ENCODE data around the gene MYCL.

MYCL gene

GRCh38 chr1:39901714-39902459 is at the start of gene MYCL:
MYCL (minus strand) TSS chr1:39901917; CDS start chr1:39901434, 483 bp downstream.
- no peak for DNase-seq (ENCODE audit: low read depth, low spot score)

GRCh38 chr1:39949891-39950290 is 48.2 kb upstream of the MYCL start:
- DNase-seq (ENCODE audit: low read depth, low spot score), result no peak

- DNase-seq (ENCODE audit: low read depth, low spot score), result no peak
Observed at GRCh38 chr1:39947260-39947659, 45.5 kb upstream of the MYCL start.

GRCh38 chr1:39946216-39946615 is 44.5 kb upstream of the MYCL start:
- no peak for DNase-seq (ENCODE audit: low read depth, low spot score)

GRCh38 chr1:39944410-39945112 is 42.8 kb upstream of the MYCL start:
- no peak for DNase-seq (ENCODE audit: low read depth, low spot score)

GRCh38 chr1:39943471-39944290 is 42.0 kb upstream of the MYCL start:
- no peak for DNase-seq (ENCODE audit: low read depth, low spot score)

- DNase-seq (ENCODE audit: low read depth, low spot score), result no peak
Observed at GRCh38 chr1:39940980-39941871, 39.5 kb upstream of the MYCL start.

- no peak for DNase-seq (ENCODE audit: low read depth, low spot score)
Observed at GRCh38 chr1:39940253-39940652, 38.5 kb upstream of the MYCL start.

- no peak for DNase-seq (ENCODE audit: low read depth, low spot score)
Observed at GRCh38 chr1:39938856-39939255, 37.1 kb upstream of the MYCL start.

- no peak for DNase-seq (ENCODE audit: low read depth, low spot score)
Observed at GRCh38 chr1:39936724-39937491, 35.2 kb upstream of the MYCL start.

GRCh38 chr1:39933956-39934941 is 32.5 kb upstream of the MYCL start:
- DNase-seq (ENCODE audit: low read depth, low spot score), result no peak

- DNase-seq (ENCODE audit: low read depth, low spot score), result no peak
Observed at GRCh38 chr1:39928809-39929587, 27.3 kb upstream of the MYCL start.

- no peak for DNase-seq (ENCODE audit: low read depth, low spot score)
Observed at GRCh38 chr1:39927538-39927937, 25.8 kb upstream of the MYCL start.

- DNase-seq (ENCODE audit: low read depth, low spot score), result no peak
Observed at GRCh38 chr1:39926820-39927219, 25.1 kb upstream of the MYCL start.

- DNase-seq (ENCODE audit: low read depth, low spot score), result no peak
Observed at GRCh38 chr1:39926343-39926793, 24.7 kb upstream of the MYCL start.

GRCh38 chr1:39925721-39926342 is 24.1 kb upstream of the MYCL start:
- DNase-seq (ENCODE audit: low read depth, low spot score), result no peak

GRCh38 chr1:39922251-39922688 is 20.6 kb upstream of the MYCL start:
- DNase-seq (ENCODE audit: low read depth, low spot score), result no peak

GRCh38 chr1:39919545-39919944 is 17.8 kb upstream of the MYCL start:
- DNase-seq (ENCODE audit: low read depth, low spot score), result no peak

All from smooth muscle cell of the brain vasculature (primary cell).